ENCODE results near the gene SOST.

Gene SOST

DNA sequence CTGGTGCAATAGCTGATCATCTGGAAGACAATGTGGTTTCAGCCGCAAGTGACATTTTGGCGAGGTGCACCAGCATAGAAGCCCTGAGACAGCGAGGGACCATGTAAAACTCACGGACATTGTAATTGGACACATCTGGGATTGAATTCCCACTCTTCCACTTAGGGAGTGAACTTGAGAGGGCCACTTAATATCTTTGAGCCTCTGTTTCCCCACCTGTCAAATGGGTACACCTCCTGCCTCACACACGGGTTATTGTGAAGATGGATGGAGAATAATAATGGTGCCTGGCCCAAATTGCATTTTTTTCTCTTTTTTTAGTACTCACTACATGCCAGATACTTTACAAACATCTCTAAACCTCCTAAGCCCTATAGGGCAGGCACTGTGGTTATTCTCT is 51.4 kb downstream of the SOST start:
- no peak overlapping the region for H3K9ac ChIP-seq (ENCODE audit: low read length)
- no peak overlapping the region for H2BK5ac ChIP-seq (ENCODE audit: low read depth, low read length, poor library complexity, severe bottlenecking)
- WGBS = 96% methylated on average over 4 of the region's 5 CpGs

DNA sequence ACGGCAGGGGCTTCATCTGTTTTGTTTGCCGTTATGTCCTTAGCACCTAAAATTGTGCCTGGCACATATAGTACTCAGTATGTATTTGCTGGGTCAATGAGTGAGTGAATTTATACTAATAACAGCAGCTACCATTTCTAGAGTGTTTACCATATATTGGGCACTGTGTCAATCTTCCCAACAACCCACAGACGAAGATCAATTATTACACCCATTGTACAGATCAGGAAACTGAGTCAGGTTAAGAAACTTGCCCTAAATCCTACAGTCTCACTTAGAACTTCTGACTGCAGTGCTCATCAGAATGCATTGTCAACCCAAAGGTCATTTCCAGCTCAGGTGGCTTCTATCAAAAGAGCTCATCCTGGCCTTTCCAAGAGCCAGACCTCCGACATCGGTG is 52.4 kb downstream of the SOST start:
- no peak overlapping the region for H3K9ac ChIP-seq (ENCODE audit: low read length)
- WGBS = 90% methylated on average over 4 of the region's 5 CpGs

More for the DNA sequence above, 51.4 kb downstream of the SOST start:
- DNase-seq = no peak
- Histone ChIP-seq H4K8ac (ENCODE audit: low read length) (no peak overlapping the region), H2BK12ac (ENCODE audit: low read length in 2 of 2) (no peak overlapping the region), H2AK5ac (ENCODE audit: low read length, severe bottlenecking) (no peak overlapping the region), H3K9me3 (ENCODE audit: control insufficient read depth, low read length) (peaks cover 2% of the 10 kb centered on the region), H4K91ac (ENCODE audit: low read length) (no peak overlapping the region), H3K4me3 (ENCODE audit: insufficient read depth in 1 of 2, low read depth in 1 of 2, low read length in 2 of 2) (no peak overlapping the region), H3K18ac (ENCODE audit: low read depth in 1 of 2, low read length in 2 of 2) (no peak overlapping the region), H3K27ac (ENCODE audit: low read length, poor library complexity, severe bottlenecking) (no peak overlapping the region), H3K27me3 (ENCODE audit: control insufficient read depth in 1 of 2, insufficient read depth in 1 of 2, low read length in 2 of 2) (peaks cover 23 to 48% of the 10 kb centered on the region in 2 experiments), H3K79me1 (replicated peaks; ENCODE audit: low read length, poor library complexity, severe bottlenecking) (no peaks in the 10 kb centered on the region), H2BK120ac (ENCODE audit: low read depth, low read length) (no peak overlapping the region), H3K4ac (ENCODE audit: low read depth in 1 of 2, low read length in 2 of 2) (no peak overlapping the region), H3K14ac (ENCODE audit: low read length in 2 of 2) (no peak overlapping the region), H3K4me2 (ENCODE audit: low read length, poor library complexity, severe bottlenecking) (no peak overlapping the region), H2AFZ (ENCODE audit: low read depth, low read length) (no peak overlapping the region), H2BK15ac (ENCODE audit: low read depth, poor library complexity, severe bottlenecking) (no peak overlapping the region), H3K23ac (ENCODE audit: low read length in 2 of 2) (no peak overlapping the region), H3K4me1 (ENCODE audit: control insufficient read depth, insufficient read depth, low read depth, low read length) (peaks cover 4% of the 10 kb centered on the region), H3K36me3 (ENCODE audit: control insufficient read depth in 1 of 2, insufficient read depth in 2 of 2, low read depth in 1 of 2, low read length in 2 of 2) (no peaks in the 10 kb centered on the region)

More for the DNA sequence above, 52.4 kb downstream of the SOST start:
- peaks cover 7% of the 10 kb centered on the region for H3K4me1 ChIP-seq (ENCODE audit: control insufficient read depth, insufficient read depth, low read depth, low read length)
- no peak overlapping the region for H3K23ac ChIP-seq (ENCODE audit: low read length in 2 of 2)
- H3K4me2 ChIP-seq (ENCODE audit: low read length, poor library complexity, severe bottlenecking) = no peak overlapping the region
- no peak overlapping the region for H3K14ac ChIP-seq (ENCODE audit: low read length in 2 of 2)
- no peak overlapping the region for H3K27ac ChIP-seq (ENCODE audit: low read length, poor library complexity, severe bottlenecking)
- H2BK120ac ChIP-seq (ENCODE audit: low read depth, low read length) = no peak overlapping the region
- no peak overlapping the region for H3K4ac ChIP-seq (ENCODE audit: low read depth in 1 of 2, low read length in 2 of 2)
- no peak overlapping the region for H2BK12ac ChIP-seq (ENCODE audit: low read length in 2 of 2)
- no peak overlapping the region for H4K91ac ChIP-seq (ENCODE audit: low read length)
- H3K36me3 ChIP-seq (ENCODE audit: control insufficient read depth in 1 of 2, insufficient read depth in 2 of 2, low read depth in 1 of 2, low read length in 2 of 2) = no peaks in the 10 kb centered on the region
- H3K27me3 ChIP-seq (ENCODE audit: control insufficient read depth in 1 of 2, insufficient read depth in 1 of 2, low read length in 2 of 2) = peaks cover 23 to 45% of the 10 kb centered on the region in 2 experiments
- H2BK15ac ChIP-seq (ENCODE audit: low read depth, poor library complexity, severe bottlenecking) = no peak overlapping the region
- DNase-seq = no peak
- H2AK5ac ChIP-seq (ENCODE audit: low read length, severe bottlenecking) = no peak overlapping the region
- no peak overlapping the region for H4K8ac ChIP-seq (ENCODE audit: low read length)
- H2AFZ ChIP-seq (ENCODE audit: low read depth, low read length) = no peak overlapping the region
- no peak overlapping the region for H2BK5ac ChIP-seq (ENCODE audit: low read depth, low read length, poor library complexity, severe bottlenecking)
- no peaks in the 10 kb centered on the region for H3K79me1 ChIP-seq (replicated peaks; ENCODE audit: low read length, poor library complexity, severe bottlenecking)
- H3K9me3 ChIP-seq (ENCODE audit: control insufficient read depth, low read length) = peaks cover 2% of the 10 kb centered on the region
- no peak overlapping the region for H3K18ac ChIP-seq (ENCODE audit: low read depth in 1 of 2, low read length in 2 of 2)
- H3K4me3 ChIP-seq (ENCODE audit: insufficient read depth in 1 of 2, low read depth in 1 of 2, low read length in 2 of 2) = no peak overlapping the region
